Sigmoid colon (tissue), 4 donors: ENCODE results near the gene FAM118A.

Experiments used
- CTCF ChIP-seq, 4 experiments: fragments of 450-650 bp in 3 of 4; fragments of 200-600 bp in 1 of 4; IDR thresholded peaks; one replicate each; pipeline ENCODE4 v1.5.1; 2016 to 2019; ENCODE audit warnings: antibody characterized with exemption in 4 of 4, mild to moderate bottlenecking in 3 of 4, moderate library complexity in 2 of 4
- POLR2A ChIP-seq, 2 donors: fragments of 450-650 bp; IDR thresholded peaks; one replicate each; pipeline ENCODE4 v1.6.1; 2016; ENCODE audit warnings: antibody characterized with exemption in 2 of 2, mild to moderate bottlenecking in 2 of 2, moderate library complexity in 2 of 2
- POLR2AphosphoS5 ChIP-seq, 4 donors: sonication (generic); formaldehyde crosslinking; IDR thresholded peaks; one replicate each; pipeline ENCODE4 v1.6.1; 2017; ENCODE audit warnings: antibody characterized with exemption in 4 of 4

DNA sequence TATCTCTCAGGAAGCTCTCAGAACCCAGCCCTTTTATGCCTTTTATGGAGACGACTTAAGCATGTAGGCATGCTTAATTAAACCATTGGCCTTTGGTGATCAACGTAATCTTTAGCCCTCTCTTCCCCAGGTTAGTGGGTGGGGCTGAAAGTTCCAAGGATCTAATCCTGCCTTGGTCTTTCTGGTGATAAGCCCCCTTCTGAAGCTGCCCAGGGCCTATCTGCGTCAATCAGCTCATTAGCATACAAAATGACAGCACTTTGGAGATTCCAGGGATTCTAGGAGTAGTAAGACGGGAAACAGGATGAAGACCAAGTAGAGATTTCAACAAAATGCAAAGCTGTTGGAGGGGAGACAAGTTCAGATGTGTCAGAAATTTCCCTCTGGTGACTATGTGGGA, 3.1 kb downstream of the FAM118A start:
- TF ChIP-seq POLR2AphosphoS5 (IDR thresholded peaks at IDR 0.05) (no peak), CTCF (IDR thresholded peaks at IDR 0.05) (no peak), POLR2A (IDR thresholded peaks at IDR 0.05) (no peak)
